C1 segment of cervical spinal cord (tissue), 14 donors: ENCODE results near the gene OAF.

Experiments
- DNase-seq, 14 donors: peaks; one replicate each; lab custom pipeline; 2025; lab: John Stamatoyannopoulos, UW

Gene OAF

DNA sequence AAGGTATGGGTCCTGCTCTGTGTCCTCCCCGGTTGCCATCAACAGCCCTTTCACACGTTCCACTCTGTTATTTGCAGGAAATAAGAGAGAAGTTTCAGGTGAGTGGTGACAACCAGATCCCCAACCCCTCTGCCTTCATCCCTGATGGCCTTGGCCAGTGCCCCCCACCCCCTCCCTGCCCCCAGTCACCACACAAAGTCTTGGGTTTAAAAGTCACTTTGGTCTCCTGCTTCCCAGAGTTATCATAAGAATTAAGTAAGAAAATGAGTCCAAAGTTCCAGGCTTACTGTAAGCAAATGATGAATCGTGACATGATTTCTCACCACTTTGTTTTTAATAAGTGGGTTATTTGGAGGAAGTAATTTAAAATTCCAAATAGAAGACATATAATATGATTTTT, 9.2 kb upstream of the OAF start:
- DNase-seq, result no peak

DNA sequence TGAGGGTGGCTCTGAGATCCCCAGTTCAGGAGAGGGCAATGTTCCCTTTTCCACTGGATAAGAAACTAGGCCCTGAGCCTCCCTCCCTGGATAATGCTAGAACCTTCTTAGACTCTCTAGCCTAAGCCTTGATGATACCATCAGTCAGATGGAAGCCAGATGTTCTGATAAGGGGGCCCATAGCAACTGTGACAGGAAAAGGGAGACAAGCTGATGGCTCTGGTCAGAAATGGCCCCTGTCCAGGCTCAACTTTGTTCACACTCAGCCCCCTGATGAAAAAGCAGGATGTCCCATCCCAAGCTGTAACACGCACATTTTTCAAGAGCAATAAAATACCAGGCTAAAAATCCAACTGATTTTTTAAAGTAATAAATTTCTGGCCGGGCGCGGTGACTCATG, 7.2 kb upstream of the OAF start:
- no peak for DNase-seq

DNA sequence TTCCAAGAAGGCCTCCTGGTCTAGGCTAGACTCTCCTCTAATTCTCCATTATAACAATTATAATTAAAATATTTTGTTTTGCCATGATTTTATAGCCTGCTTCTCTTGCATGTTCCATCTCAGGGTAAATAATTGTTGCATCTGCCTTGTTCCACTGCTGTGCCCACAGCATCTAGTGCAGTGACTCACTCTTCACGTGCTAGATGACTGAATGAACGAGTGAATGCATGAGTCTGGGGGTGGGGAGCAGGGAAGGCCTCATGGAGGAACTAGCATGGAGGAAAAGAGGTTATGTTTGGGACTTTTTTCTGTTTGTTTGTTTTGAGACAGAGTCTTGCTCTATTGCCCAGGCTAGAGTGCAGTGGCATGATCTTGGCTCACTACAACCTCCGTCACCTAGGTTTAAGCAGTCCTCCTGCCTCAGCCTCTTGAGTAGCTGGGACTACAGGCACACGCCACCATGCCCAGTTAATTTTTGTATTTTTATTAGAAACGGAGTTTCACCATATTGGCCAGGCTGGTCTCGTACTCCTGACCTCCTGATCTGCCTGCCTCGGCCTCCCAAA, 5.2 kb upstream of the OAF start:
- DNase-seq, result no peak

DNA sequence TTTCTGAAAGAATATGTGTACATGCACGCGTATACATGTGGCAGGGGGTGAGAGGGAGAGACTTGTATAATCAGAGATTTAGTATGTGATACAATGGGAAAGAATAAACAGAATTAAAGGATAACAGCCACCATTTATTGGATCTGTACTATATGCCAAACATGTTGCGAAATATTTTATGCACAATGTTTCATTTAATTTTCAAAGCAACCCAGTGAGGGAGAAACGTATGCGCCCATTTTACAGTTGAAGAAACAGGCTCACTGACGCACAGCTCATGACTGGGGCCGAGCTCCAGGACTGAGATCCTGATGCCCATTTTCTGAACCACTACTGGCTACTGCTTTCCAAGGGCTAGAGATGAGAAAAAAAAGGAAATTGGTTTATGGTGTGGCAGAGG, 3.3 kb upstream of the OAF start:
- no peak for DNase-seq

DNA sequence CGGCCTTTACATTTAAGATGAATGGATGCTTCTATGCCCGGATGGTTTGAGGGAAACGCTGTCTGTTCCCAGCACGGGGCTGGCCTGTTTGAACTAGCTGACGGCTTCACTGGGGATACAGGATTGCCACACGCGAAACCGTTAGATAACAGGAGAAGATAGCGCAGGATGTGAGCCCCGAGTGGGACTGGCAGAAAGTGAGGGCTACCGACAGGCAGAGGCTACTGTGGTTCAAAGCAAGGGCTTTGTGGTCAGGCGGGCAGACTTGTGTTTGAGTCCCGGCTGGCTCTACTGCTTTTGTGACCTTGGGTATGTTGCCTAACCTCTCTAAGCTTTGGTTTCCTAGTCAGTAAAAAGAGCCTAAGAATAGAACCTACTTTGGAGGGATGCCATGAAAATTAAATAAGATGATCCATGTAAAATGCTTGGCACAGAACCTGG, 2.8 kb upstream of the OAF start:
- peak in 2 of 14 donors; percentile 8 to 50 for DNase-seq

DNA sequence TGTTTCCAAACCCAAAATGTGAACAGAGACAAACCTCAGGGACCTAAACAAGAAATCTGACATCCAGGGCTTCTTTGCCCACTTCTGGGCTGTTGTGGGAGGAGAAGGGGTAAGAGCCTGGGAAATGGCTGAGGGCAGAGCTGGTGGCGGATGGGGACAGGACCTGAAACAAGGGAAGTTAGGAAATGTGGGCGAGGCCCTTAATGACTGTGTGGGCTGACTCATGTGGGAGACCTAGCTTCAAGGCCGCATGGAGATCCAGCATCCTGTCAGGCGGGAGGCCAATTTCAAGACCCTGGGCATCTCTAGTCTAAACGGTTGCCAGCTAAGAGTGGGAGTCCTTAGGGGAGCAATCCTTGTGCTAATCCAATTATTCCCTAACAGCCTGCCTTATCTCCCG, 2.1 kb upstream of the OAF start:
- DNase-seq, result no peak

DNA sequence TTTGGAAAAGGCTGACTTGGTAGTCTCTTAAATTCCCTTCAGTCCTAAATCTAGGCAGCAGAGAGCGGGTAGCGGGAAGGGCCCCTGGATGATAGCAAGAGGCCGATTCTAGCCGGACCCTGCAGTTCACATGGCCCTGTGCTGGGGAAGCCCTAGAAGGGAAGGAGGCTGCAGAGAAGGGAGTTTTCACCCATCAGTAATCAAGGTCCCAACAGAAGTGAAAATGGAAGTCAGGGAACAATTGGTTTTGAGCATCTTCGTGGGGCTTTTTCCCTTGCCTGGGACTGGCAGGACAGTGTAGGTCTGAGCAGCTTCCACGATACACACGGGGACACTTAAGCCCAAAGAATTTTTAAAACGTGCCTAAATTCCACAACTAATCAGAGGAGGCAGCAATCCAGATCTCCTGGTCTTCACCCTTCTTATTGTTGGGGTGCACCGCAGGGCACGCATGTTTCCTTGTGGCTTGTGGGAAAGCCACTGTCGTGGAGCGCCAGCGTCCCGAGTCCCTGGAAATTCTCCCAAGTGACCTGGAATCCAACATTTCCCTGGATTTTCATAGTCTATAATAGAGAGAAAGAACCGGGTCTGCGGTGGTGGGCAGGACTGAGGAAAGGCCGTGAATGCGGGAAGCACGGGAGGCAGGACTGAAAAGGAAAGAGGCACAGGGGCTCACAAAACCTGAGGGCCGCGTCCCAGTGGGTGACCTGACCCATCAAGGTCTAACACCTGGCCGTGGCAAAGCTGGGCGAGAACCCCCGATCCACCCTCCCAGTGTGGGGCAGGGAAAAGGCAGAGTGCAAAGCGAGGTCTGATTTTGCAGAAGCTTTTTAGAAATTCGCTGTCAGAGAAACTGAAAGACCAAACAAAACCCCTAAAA, 846 bp upstream of the OAF start:
- no peak for DNase-seq

DNA sequence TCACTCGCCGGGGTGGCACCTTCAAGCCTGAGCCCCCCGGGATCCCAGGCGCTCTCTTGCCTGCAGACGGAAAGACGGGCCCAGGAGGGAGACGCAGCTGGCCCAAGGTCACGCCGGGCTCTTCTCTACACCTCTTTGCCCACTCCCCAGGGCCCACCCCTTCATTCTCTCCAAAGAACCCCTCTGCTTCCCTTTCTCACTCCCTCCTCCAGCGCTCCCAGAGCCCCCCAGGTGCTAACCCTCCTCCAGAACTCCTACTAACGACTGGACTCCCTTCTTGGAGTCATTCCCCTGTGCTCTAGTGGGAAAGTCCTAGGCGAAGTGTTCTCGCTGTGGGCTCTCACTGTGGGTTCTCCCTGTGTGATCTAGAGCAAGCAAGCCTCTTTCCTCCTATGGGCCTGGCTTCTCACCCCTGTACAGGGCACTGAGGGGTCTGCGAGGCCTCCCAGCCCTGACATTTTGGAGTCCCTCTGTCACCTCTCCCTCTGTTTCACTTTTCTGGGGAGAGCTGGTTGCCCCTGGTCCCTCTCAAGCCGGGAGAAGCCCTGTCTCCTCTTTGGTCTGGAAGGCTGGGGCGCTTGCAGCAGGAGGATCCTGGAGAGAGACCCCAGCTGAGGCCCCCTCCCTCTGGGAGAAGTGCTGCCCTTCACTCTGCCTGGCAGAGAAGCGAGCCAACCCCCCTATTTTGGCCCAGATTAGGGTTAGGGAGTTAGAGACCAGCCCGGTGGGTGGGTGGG, 858 bp downstream of the OAF start:
- no peak for DNase-seq

DNA sequence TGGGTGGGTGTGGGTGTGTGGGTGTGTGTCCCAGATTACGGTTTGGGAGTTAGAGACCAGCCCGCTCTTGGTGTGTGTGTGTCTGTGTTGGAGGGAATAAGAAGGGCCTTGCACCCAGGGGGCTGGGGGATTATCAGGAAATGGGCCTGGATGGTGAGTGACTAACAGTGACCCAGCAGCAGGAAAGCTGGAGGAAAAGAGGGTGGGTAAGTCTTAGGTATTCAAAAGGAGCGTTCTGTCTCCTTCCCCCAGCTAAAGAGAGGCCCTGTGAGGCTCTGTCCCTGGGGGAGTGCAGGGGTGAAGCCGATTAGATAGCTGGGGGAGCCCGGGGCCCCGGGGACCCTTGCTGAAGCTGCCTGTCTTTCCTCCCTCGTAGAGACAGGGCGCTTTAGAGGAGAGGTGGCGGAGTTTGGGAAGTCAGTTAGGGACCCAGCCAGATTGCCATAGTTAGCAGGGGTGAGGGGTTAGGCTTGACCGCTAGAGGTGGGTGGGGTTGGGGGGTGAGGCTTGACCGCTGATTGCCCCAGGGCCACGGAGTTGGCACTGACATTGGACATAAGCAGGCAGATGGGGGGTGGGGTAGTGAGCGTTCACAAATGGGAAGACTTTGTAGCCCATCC, 1.5 kb downstream of the OAF start:
- no peak for DNase-seq

DNA sequence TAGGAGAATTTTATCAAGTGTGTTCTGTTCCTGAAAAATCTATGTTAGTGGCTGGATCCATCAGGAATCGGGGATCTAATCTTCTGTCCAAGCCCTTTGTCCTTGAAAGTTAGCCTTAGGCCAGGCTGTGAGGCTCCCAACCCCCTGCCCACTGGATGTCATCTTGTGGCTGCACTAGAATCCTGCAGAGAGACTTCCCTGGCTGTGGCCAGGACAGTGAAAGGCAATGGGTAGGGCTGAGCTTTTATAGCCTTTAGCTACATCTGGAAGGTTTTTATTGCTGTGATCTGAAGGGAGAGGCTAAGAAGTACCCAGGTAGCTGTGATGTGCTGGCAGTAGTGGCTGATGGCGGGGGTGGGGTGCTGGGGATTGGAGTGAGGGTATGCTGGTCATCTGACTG, 2.1 kb downstream of the OAF start:
- DNase-seq, result no peak

DNA sequence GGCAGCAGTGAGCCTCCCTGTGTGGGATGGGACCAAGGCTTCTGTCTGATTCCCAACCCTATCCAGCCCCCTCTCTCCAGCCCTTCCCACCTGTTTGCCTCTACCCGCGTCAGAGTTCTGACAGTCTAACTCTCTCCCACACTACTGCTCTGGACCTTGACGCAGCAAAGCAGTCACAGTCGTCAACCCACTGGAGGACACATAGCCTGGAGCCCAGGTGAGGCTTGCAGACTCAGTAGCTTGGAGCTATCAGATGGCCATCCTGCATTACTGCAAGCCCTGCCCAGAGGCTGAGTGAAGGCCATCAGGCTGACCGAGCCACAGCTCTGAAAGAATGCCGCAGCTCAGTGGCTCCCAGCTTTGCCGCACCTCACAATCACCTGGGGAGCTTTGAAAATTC, 3.7 kb downstream of the OAF start:
- DNase-seq, result no peak

DNA sequence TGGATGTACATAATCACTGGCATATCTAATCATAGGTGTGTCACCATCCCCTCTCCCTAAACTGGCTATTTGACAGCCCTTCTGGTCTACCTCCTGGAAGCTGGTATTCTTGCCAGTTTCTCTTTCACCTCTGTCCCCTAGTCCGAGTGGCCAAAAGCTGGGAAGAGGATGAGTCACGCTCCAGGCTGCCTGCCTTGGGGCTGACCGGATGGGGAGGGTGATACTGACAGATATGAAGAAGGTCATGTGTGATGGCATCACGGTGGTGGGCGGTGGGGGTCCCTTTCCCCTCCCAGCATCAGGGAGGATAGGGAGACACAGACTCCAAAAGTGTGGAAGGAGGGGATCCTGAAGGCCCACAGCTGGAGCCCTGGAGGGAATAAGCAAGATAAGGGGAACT, 4.8 kb downstream of the OAF start:
- DNase-seq, result no peak

DNA sequence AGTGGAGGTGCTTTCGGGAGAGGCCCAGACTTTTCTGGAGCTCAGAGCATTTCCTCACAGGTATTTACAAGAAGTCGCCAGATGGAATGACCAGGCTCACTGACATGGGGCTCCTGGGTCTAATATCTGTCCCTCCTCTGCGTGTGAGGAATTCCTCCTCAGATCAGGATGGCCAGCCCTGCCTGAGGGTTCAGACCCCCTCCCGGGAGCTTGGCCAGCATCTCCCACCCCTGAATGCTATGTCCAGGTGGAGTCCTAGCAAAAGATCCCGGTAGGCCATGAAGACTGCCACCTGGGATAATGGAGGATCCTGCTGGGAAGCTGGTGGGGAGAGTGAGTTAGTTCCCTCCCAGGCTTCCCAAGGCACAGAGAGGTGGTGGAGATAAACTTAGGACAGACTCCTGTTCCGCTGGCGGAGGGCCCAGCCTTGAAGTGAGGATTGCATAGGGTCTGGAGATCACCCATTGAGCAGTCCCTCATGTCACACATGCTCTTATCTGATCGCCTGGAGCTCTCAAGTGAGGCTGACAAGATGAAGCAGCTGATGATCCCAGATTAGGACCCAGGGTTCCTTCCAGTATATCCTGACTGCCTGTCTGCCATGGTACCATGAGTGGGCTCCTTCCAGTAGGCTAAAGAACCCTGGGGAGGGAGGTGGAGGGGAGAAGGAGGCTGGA, 5.7 kb downstream of the OAF start:
- no peak for DNase-seq

DNA sequence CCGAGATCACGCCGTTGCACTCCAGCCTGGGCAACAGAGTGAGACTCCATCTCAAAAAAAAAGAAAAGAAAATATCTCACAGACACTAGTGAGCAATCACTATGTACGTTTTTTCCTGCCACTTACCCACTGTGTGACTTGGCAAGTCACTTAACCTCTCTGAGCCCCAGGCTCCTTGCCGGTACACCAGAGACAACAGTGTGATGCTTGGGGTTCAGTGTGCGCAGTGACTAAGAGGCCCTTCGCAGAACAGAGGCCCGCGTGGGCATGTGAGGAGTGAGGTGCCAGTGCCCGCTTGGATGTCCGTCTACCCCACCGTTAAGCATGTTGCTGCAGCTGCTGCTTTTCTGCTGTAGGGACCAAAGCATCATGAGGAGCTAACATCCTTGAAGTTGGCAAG, 6.7 kb downstream of the OAF start:
- DNase-seq, result no peak

DNA sequence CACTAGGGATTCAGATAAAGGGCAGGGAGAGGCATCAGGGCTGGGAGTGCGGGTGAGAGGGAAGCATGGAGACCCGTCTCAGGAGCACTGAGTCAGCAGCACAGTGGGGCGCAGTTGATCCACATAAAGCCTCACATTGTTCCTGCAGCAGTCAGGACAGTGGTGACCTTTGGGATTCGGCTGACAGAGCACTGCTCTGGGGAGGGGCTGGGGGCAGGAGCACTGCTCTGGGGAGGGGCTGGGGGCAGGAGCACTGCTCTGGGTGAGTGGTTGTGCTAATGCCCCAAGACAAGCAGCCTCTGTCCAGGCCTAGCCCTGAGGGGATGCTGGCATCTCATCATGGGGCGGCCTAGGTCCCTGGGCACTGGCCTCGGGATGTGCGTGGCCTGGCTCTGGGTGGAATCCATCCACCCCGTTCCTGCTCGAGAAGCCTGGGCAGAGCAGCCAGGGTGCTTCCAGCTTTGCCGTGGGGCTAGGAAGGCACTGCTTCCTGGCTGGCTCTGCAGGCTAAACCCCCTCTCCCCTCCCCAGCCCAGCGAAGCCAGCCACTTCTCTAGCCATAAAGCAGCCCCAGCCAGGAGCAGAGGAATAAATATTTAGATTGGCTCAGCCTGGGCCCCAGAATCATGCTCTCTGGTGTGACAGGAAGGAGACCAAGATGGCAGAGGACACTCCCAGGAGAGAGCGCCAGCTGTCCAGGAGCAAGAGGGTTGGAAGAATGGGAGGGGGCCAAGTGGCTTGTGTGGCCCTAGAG, 7.3 kb downstream of the OAF start:
- peak in 8 of 14 donors; percentile 16 to 78 (median 44) for DNase-seq

DNA sequence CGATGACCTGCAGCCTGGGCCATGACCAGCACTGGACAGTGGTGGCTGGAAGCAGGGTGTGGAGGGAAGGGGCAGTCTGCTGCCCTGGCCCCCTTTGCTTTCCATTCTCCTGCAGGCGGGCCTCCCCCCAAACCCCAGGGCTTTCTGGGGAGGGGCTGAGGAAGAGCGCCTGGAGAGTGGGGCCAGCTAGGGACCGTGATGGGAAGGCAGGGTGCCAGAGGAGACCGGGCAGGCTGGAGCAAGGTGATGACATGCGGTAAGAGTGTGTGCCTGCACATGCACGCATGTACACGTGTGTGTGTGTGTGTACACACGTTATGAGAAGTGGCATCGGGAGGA, 7.8 kb downstream of the OAF start:
- no peak for DNase-seq

DNA sequence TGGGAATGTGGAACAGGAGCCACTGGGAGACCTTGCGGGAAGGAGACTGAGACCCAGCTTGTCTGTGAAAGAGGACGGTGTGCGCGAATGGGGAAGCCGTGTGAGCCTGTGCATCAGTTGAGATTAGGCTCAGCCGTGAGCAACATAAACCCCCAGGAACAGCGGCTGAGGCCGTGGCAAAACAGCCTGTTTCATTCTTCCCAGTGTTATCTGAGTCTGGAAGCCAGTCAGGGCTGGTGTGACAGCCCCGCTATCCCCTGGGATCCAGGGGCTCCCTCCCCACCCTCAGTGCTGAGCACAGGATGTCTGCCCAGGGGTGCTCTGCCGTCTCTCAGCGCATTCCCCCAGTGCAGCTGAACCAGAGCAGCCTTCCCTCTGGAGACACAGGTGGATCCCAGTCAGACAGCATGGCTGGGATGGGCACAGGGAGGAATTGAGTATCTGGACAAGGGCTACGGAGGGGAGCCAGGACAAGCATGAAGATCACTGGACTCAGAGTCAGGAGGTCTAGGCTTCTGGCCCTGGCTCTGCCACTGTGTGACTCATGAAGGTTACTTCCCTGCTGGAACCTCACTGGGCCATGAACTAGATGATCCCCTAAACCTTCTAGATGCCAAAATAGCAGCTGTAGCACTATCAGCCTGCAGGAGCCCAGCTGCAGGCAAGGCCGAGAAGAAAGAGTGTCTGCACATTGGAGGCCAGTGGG, 8.6 kb downstream of the OAF start:
- DNase-seq, result no peak

DNA sequence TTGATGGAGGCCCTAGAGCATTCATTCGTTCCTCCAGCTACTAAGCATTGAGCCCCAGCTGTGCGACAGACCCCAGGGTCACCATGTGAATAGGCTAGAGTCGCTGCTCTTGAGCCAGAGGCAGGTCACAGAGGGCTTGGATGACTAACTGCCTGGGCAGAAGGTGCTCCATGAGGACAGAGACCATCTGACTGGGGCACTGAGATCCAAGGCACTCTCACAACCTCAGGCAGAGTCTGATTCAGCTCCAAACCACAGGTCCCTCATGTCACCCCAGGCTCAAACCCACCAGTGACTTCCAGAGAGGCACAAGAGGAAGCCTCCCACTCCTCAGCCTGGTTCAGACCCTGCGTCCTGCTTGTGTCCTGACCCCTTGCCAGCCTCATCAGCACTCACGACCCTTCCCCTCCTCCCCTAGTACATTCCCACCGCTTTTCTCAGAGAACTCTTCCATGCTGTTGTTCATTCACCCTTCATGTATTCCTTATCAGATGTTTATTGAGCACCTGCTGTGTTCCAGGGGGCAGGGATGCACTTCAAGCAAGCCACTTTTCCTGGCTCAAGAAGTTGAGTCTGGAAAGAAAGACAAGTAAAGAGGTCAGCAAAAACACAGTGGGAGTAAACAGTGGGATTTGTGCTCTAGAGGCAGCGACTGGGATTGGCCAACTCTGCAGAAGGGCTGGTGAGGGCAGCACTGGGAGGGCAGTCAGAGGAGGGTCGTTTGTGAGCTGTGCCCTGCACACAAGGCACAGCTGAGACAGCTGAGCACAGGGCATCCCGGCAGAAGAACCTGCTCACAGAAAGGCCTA, 9.3 kb downstream of the OAF start:
- DNase-seq, result no peak

DNA sequence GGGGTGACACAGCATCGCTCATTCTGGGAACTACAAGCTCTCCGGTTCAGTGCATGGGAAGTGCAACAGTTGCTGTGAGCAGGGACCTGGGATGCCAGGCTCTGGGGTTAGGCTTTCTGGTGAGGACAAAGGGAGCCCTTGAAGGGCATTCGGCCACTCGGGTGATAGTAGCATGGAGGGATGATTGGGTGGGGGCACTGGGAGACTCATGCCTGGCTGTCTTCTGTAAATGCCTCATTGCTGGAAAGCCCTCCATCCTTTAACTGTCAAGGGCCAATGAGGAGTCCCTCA, 9.9 kb downstream of the OAF start:
- no peak for DNase-seq
